Measurements from ENCODE around the gene THSD4.

Gene THSD4

GRCh38 chr15:71811752-71812735 is 696.8 kb downstream of the THSD4 start:
- Histone ChIP-seq H3K4me1 (ENCODE audit: low read length) (no peaks in the 10 kb centered on the region), H3K79me2 (ENCODE audit: low read length) (no peaks in the 10 kb centered on the region), H3K4me3 (ENCODE audit: low read length) (no peak overlapping the region), H4K20me1 (ENCODE audit: insufficient read depth, low read length) (no peaks in the 10 kb centered on the region), H3K4me2 (ENCODE audit: low read length) (no peak overlapping the region), H3K9ac (ENCODE audit: low read length) (no peak overlapping the region), H2AFZ (ENCODE audit: low read depth, low read length) (no peak overlapping the region), H3K36me3 (replicated peaks; ENCODE audit: low read depth, low read length) (no peaks in the 10 kb centered on the region), H3K27ac (ENCODE audit: low read length) (no peak overlapping the region), H3K27me3 (ENCODE audit: low read depth, low read length) (no peaks in the 10 kb centered on the region), H3K9me3 (ENCODE audit: insufficient read depth, low read length) (no peaks in the 10 kb centered on the region)
- no peak for TF ChIP-seq EZH2phosphoT487 (IDR thresholded peaks at IDR 0.05; ENCODE audit: low read depth)
- no peak for TF ChIP-seq CTCF (IDR thresholded peaks at IDR 0.05; ENCODE audit: low read depth, low read length)

GRCh38 chr15:71812966-71813722 is 697.9 kb downstream of the THSD4 start:
- Histone ChIP-seq H3K27me3 (ENCODE audit: low read depth, low read length) (no peaks in the 10 kb centered on the region), H3K9ac (ENCODE audit: low read length) (no peak overlapping the region), H4K20me1 (ENCODE audit: insufficient read depth, low read length) (no peaks in the 10 kb centered on the region), H3K4me2 (ENCODE audit: low read length) (no peak overlapping the region), H3K9me3 (ENCODE audit: insufficient read depth, low read length) (no peaks in the 10 kb centered on the region), H3K4me3 (ENCODE audit: low read length) (no peak overlapping the region), H3K79me2 (ENCODE audit: low read length) (no peaks in the 10 kb centered on the region), H2AFZ (ENCODE audit: low read depth, low read length) (no peak overlapping the region), H3K36me3 (replicated peaks; ENCODE audit: low read depth, low read length) (no peaks in the 10 kb centered on the region), H3K27ac (ENCODE audit: low read length) (no peak overlapping the region), H3K4me1 (ENCODE audit: low read length) (no peaks in the 10 kb centered on the region)
- TF ChIP-seq EZH2phosphoT487 (IDR thresholded peaks at IDR 0.05; ENCODE audit: low read depth) (no peak), CTCF (IDR thresholded peaks at IDR 0.05; ENCODE audit: low read depth, low read length) (no peak)

DNA sequence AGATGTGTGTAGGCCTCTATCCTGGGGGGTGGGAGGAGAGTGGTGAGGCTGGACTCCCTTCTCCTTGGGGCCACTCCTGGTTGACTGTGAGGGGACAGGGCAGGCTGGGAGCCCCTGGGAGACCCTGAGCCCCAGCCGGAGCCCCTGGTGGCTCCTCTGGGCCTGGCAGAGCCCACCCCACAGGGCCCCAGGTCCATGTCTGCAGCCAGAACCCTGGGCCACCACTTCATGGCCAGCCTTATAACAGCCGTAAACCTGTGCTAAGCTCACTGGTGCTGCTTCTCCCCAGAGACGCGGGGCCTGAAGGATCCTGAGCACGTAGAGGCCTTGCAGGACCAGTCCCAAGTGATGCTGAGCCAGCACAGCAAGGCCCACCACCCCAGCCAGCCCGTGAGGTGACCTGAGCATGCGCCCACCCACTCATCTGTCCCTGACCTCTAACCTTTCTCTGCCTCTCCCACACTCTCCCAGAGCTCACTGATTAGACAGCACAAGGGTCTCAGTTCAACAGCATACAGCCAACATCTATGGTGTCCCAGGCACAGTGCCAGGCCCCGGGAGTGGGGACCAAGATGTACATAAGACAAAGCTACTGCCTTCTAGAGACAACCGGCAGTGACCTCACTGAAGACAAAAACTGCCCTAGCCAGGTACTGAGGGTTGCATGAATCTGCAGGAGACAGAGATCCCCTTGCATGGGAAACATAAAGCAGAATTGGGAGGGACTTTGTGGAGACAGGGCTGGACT is 698.6 kb downstream of the THSD4 start:
- no peak overlapping the region for H2AFZ ChIP-seq (ENCODE audit: low read depth, low read length)
- no peaks in the 10 kb centered on the region for H4K20me1 ChIP-seq (ENCODE audit: insufficient read depth, low read length)
- no peak for TF ChIP-seq EZH2phosphoT487 (IDR thresholded peaks at IDR 0.05; ENCODE audit: low read depth)
- no peak for TF ChIP-seq CTCF (IDR thresholded peaks at IDR 0.05; ENCODE audit: low read depth, low read length)
- H3K27ac ChIP-seq (ENCODE audit: low read length), result no peak overlapping the region
- H3K36me3 ChIP-seq (replicated peaks; ENCODE audit: low read depth, low read length), result no peaks in the 10 kb centered on the region
- H3K4me1 ChIP-seq (ENCODE audit: low read length), result no peaks in the 10 kb centered on the region
- no peak overlapping the region for H3K9ac ChIP-seq (ENCODE audit: low read length)
- H3K27me3 ChIP-seq (ENCODE audit: low read depth, low read length), result no peaks in the 10 kb centered on the region
- no peaks in the 10 kb centered on the region for H3K79me2 ChIP-seq (ENCODE audit: low read length)
- no peak overlapping the region for H3K4me2 ChIP-seq (ENCODE audit: low read length)
- H3K4me3 ChIP-seq (ENCODE audit: low read length), result no peak overlapping the region
- no peaks in the 10 kb centered on the region for H3K9me3 ChIP-seq (ENCODE audit: insufficient read depth, low read length)

Data from OCI-LY3 (cell line).